CD8-positive, alpha-beta memory T cell (primary cell): Measurements from ENCODE around the gene LMO7. TPM values are rescaled to one million over a fixed set of nuclear protein-coding genes. Genes with fewer than 3 reads are reported as not detected.
A peak's percentile ranks its signal among the peaks of the same experiment; 100 is the strongest.
"Not testable (repeated sequence)": the region's sequence is repeated elsewhere in the genome, so short reads cannot be mapped to it uniquely, and the experiment has no call there.

Source experiments
- CTCF ChIA-PET: fragments of 350-600 bp; sonication (Branson Sonifier 250); formaldehyde crosslinking; loops from one replicate; lab custom pipeline; 2021; ENCODE audit warnings: antibody characterized with exemption; lab: Charles Lee
- POLR2A ChIA-PET: fragments of 350-600 bp; sonication (Branson Sonifier 250); formaldehyde crosslinking; loops from one replicate; lab custom pipeline; 2021; ENCODE audit warnings: antibody characterized with exemption; lab: Charles Lee
- DNase-seq, 5 donors: peaks; one replicate each; pipeline versions ENCODE4 v3.0.0 to v3.0.0-alpha.2; 2020 to 2022; ENCODE audit warnings: mixed read lengths in 1 of 5
- H3K27ac ChIP-seq: one replicate; pipeline ENCODE4 v1.7.0; 2013; ENCODE audit warnings: low read depth, mild to moderate bottlenecking, low read length, moderate library complexity
- H3K27me3 ChIP-seq: 2 replicates; pipeline ENCODE4 v1.7.0; 2013; ENCODE audit warnings: low read length, mild to moderate bottlenecking; ENCODE audit not compliant: insufficient read depth, poor library complexity, severe bottlenecking
- H3K36me3 ChIP-seq: 2 replicates; pipeline ENCODE4 v1.7.0; 2013; ENCODE audit warnings: mild to moderate bottlenecking, low read length, moderate library complexity; ENCODE audit not compliant: insufficient read depth
- H3K4me1 ChIP-seq: 2 replicates; pipeline ENCODE4 v1.7.0; 2013; ENCODE audit warnings: mild to moderate bottlenecking, low read length, moderate library complexity; ENCODE audit not compliant: insufficient read depth
- H3K4me3 ChIP-seq: 2 replicates; pipeline ENCODE4 v1.7.0; 2013; ENCODE audit warnings: mild to moderate bottlenecking, low read length
- H3K9me3 ChIP-seq: 2 replicates; pipeline ENCODE4 v1.7.0; 2013; ENCODE audit warnings: mild to moderate bottlenecking, low read length
- H3K27ac Mint-ChIP-seq, 8 donors: one replicate each; pipeline ENCODE4 v1.8.0; 2020 to 2021; ENCODE audit warnings: mixed read lengths in 8 of 8, mild to moderate bottlenecking in 6 of 8, inconsistent platforms in 3 of 8, moderate library complexity in 3 of 8
- H3K27me3 Mint-ChIP-seq, 2 donors: one replicate each; pipeline ENCODE4 v1.8.0; 2020 to 2021; ENCODE audit warnings: mixed read lengths in 2 of 2, mild to moderate bottlenecking in 1 of 2, moderate library complexity in 1 of 2
- H3K36me3 Mint-ChIP-seq, 3 donors: one replicate each; pipeline ENCODE4 v1.8.0; 2020 to 2021; ENCODE audit warnings: mixed read lengths in 3 of 3, inconsistent platforms in 1 of 3, mild to moderate bottlenecking in 1 of 3
- H3K4me1 Mint-ChIP-seq, 3 donors: one replicate each; pipeline ENCODE4 v1.8.0; 2020 to 2021; ENCODE audit warnings: mixed read lengths in 3 of 3, inconsistent platforms in 1 of 3, mild to moderate bottlenecking in 1 of 3
- H3K4me3 Mint-ChIP-seq, 7 donors: one replicate each; pipeline ENCODE4 v1.8.0; 2020 to 2021; ENCODE audit warnings: mixed read lengths in 7 of 7, mild to moderate bottlenecking in 6 of 7, moderate library complexity in 4 of 7, inconsistent platforms in 2 of 7
- H3K9me3 Mint-ChIP-seq, 5 donors: one replicate each; pipeline ENCODE4 v1.8.0; 2020 to 2022; ENCODE audit warnings: mixed read lengths in 5 of 5, mild to moderate bottlenecking in 3 of 5, moderate library complexity in 2 of 5, inconsistent platforms in 1 of 5
- polyA plus RNA-seq: library from polyadenylated mRNA; unstranded; fragments of 300-500 nt; fragmentation: Illumina TruSeq; gene quantifications from one replicate; pipeline ENCODE4 v1.2.3, GENCODE V29; 2021
- total RNA-seq, 2 experiments: library from RNA; stranded (reverse); gene quantifications; one replicate each; pipeline ENCODE4 v1.2.3, GENCODE V29; 2021

The LMO7 gene
- total and polyA plus RNA-seq, 3 experiments from 2014 or later, result 4.6 to 4.9 (median 4.7) TPM

- H3K27me3 Mint-ChIP-seq, H3K36me3 ChIP-seq, DNase-seq, H3K4me3 Mint-ChIP-seq, H3K27me3 ChIP-seq, POLR2A ChIA-PET, H3K4me3 ChIP-seq, H3K4me1 ChIP-seq, H3K27ac ChIP-seq, H3K4me1 Mint-ChIP-seq, CTCF ChIA-PET, H3K9me3 ChIP-seq: not testable (repeated sequence)
- Mint-ChIP-seq H3K27ac (peak overlapping the region in 1 of 8 donors; percentile 51), H3K9me3 (peaks cover 16 to 34% (median 21%) of the 10 kb centered on the region in 5 donors), H3K36me3 (peaks cover 3 to 31% (median 18%) of the 10 kb centered on the region in 3 donors)
These were observed 144.0 kb downstream of the LMO7 start for GRCh38 chr13:75780103-75780502.

GRCh38 chr13:75782985-75783384 is 146.9 kb downstream of the LMO7 start:
- no peaks in the 10 kb centered on the region for H3K4me1 Mint-ChIP-seq
- Histone ChIP-seq H3K27me3 (no peaks in the 10 kb centered on the region), H3K4me3 (no peak overlapping the region), H3K36me3 (no peaks in the 10 kb centered on the region), H3K9me3 (no peaks in the 10 kb centered on the region), H3K27ac (no peak overlapping the region), H3K4me1 (no peaks in the 10 kb centered on the region)
- ChIA-PET CTCF (no interaction called here), POLR2A (interaction anchor here (0.6 kb wide), 1 partner anchor 33 kb away, joined by 9 read pairs; no protein-coding TSS in a partner anchor)
- no peak overlapping the region for H3K27ac Mint-ChIP-seq
- no peak for DNase-seq
- peaks cover 0 to 2% of the 10 kb centered on the region in 2 donors for H3K27me3 Mint-ChIP-seq
- H3K9me3 Mint-ChIP-seq, result peaks cover 14 to 31% (median 21%) of the 10 kb centered on the region in 5 donors
- no peak overlapping the region for H3K4me3 Mint-ChIP-seq
- H3K36me3 Mint-ChIP-seq, result peaks cover 3 to 31% (median 17%) of the 10 kb centered on the region in 3 donors

DNA sequence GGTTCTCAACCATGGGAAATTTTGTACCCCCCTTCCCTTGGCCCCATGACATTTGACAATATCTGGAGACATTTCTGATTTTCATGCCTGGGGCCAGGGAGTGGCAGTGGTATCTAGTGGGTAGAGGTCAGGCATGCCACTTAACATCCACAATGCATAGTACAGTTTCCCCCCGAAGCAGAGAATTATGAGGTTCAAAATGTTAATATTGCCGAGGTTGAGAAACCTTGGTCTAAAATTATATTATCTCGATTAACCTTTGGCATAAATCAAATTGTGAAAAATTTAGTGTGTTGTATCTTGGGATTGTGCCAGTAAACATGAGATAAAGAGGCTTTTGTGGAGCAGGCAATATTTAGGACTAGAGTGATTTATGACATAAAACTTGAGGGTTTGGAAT is 147.9 kb downstream of the LMO7 start:
- ChIA-PET POLR2A (no interaction called here), CTCF (no interaction called here)
- Mint-ChIP-seq H3K27me3 (peaks cover 0 to 2% of the 10 kb centered on the region in 2 donors), H3K4me1 (no peaks in the 10 kb centered on the region), H3K27ac (no peak overlapping the region), H3K36me3 (peaks cover 3 to 25% (median 13%) of the 10 kb centered on the region in 3 donors), H3K4me3 (no peak overlapping the region), H3K9me3 (peaks cover 14 to 25% (median 17%) of the 10 kb centered on the region in 5 donors)
- no peaks in the 10 kb centered on the region for H3K9me3 ChIP-seq
- no peaks in the 10 kb centered on the region for H3K36me3 ChIP-seq
- no peak for DNase-seq
- no peaks in the 10 kb centered on the region for H3K27me3 ChIP-seq
- no peaks in the 10 kb centered on the region for H3K4me1 ChIP-seq
- no peak overlapping the region for H3K4me3 ChIP-seq
- no peak overlapping the region for H3K27ac ChIP-seq

- no peak overlapping the region for H3K4me3 Mint-ChIP-seq
These were observed 149.0 kb downstream of the LMO7 start for GRCh38 chr13:75785130-75785529.

DNA sequence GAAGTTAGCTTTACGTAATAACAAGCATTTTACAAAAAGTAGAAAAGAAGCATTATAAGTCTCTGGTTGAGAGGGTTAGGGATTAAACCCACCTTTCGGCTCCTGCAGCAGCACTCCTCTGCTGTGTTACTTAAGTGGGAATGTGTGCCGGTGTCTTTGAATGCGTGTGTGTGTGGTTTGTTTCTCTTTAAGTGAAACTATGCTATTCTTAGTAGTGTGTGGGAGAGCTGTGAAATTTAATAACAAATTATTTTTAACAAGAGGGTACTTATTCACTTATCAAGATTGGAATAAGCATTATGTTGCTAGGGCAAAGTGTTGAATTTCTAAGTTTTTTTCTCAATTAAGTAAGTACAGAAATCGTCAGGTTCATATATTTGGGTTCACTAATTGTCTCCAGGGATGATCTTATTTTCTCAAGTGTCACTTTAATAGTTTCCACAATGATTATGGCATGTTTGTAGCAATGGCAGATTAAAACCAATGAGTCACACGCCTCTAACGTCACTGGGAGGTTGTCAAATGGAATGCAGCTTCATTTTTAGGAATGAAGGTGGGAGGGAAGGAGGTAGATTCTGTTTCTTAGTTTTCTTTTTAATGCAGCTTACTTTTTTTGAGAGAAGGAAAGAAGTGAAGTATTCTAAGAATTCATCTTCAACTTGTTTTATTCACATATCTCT is 151.3 kb downstream of the LMO7 start:
- H3K36me3 ChIP-seq, result no peaks in the 10 kb centered on the region
- DNase-seq, result no peak
- peaks cover 0 to 2% of the 10 kb centered on the region in 2 donors for H3K27me3 Mint-ChIP-seq
- no peak overlapping the region for H3K4me3 ChIP-seq
- peaks cover 0 to 6% (median 3%) of the 10 kb centered on the region in 3 donors for H3K36me3 Mint-ChIP-seq
- no peaks in the 10 kb centered on the region for H3K4me1 Mint-ChIP-seq
- no peak overlapping the region for H3K27ac ChIP-seq
- no peaks in the 10 kb centered on the region for H3K4me1 ChIP-seq
- H3K9me3 ChIP-seq, result no peaks in the 10 kb centered on the region
- peaks cover 0 to 4% (median 0%) of the 10 kb centered on the region in 5 donors for H3K9me3 Mint-ChIP-seq
- CTCF ChIA-PET, result no interaction called here
- H3K27ac Mint-ChIP-seq, result no peak overlapping the region
- H3K4me3 Mint-ChIP-seq, result no peak overlapping the region
- POLR2A ChIA-PET, result no interaction called here
- no peaks in the 10 kb centered on the region for H3K27me3 ChIP-seq

More at GRCh38 chr13:75785130-75785529, 149.0 kb downstream of the LMO7 start:
- Mint-ChIP-seq H3K9me3 (peaks cover 6 to 15% (median 7%) of the 10 kb centered on the region in 5 donors), H3K27me3 (peaks cover 0 to 2% of the 10 kb centered on the region in 2 donors), H3K36me3 (peaks cover 3 to 15% (median 5%) of the 10 kb centered on the region in 3 donors), H3K27ac (no peak overlapping the region), H3K4me1 (no peaks in the 10 kb centered on the region)
- H3K36me3 ChIP-seq, result no peaks in the 10 kb centered on the region
- H3K27ac ChIP-seq, result no peak overlapping the region
- no peak overlapping the region for H3K4me3 ChIP-seq
- H3K27me3 ChIP-seq, result no peaks in the 10 kb centered on the region
- ChIA-PET CTCF (no interaction called here), POLR2A (no interaction called here)
- no peaks in the 10 kb centered on the region for H3K9me3 ChIP-seq
- no peak for DNase-seq
- no peaks in the 10 kb centered on the region for H3K4me1 ChIP-seq

- H3K27ac Mint-ChIP-seq, result no peak overlapping the region
- no peak for DNase-seq
- ChIA-PET CTCF (interaction anchor here (1.3 kb wide), 1 partner anchor 93 kb away, joined by 3 read pairs; no protein-coding TSS in a partner anchor), POLR2A (no interaction called here)
- H3K9me3 Mint-ChIP-seq, result no peaks in the 10 kb centered on the region
- no peaks in the 10 kb centered on the region for H3K36me3 ChIP-seq
- no peaks in the 10 kb centered on the region for H3K9me3 ChIP-seq
- H3K4me3 Mint-ChIP-seq, result no peak overlapping the region
- no peaks in the 10 kb centered on the region for H3K4me1 Mint-ChIP-seq
- H3K27me3 Mint-ChIP-seq, result peaks cover 0 to 2% of the 10 kb centered on the region in 2 donors
- H3K4me1 ChIP-seq, result no peaks in the 10 kb centered on the region
- peaks cover 0 to 3% (median 0%) of the 10 kb centered on the region in 3 donors for H3K36me3 Mint-ChIP-seq
- H3K27me3 ChIP-seq, result no peaks in the 10 kb centered on the region
- H3K4me3 ChIP-seq, result no peak overlapping the region
- H3K27ac ChIP-seq, result no peak overlapping the region
These were observed 152.4 kb downstream of the LMO7 start for GRCh38 chr13:75788481-75788981.

DNA sequence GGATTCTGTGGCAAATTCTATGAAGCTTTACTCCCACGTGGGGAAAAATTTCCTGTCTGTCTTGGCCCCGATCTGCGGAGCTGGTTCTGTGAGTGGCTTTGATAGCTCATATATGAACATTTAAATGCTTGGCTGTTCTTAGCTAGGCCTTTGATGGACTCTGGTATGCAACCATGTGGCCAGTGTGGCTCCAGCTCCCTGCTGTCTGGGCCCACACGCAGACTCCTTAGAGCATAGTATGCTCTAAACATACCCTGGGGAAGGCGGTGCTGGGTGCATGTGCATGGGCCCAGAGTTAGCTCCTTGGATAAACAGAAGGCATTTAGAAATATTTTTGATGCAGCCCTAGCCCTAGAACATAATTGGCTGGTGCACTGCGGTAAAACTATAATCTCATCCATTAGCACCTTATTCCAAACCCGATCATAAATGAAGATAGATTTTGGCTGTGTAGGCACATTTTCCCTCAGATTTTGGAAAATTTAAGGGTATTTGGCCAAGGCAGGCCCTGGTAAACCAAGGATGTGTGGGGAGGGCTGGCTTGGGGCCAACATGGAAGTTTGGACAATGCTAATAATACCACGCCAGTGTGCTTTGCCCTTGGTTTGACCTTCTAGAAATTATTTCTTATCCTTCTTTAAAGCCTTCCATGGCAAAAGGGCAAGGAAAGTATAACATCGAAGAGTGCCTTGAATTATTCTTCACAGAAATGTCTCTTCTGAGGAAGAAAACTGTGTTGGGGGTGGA is 153.5 kb downstream of the LMO7 start:
- ChIA-PET CTCF (interaction anchor here (1.3 kb wide), 1 partner anchor 94 kb away, joined by 3 read pairs; no protein-coding TSS in a partner anchor), POLR2A (no interaction called here)
- Histone ChIP-seq H3K36me3 (no peaks in the 10 kb centered on the region), H3K9me3 (no peaks in the 10 kb centered on the region), H3K27me3 (no peaks in the 10 kb centered on the region), H3K27ac (no peak overlapping the region), H3K4me3 (no peak overlapping the region), H3K4me1 (no peaks in the 10 kb centered on the region)
- no peak overlapping the region for H3K4me3 Mint-ChIP-seq
- H3K9me3 Mint-ChIP-seq, result no peaks in the 10 kb centered on the region
- H3K27me3 Mint-ChIP-seq, result peaks cover 0 to 2% of the 10 kb centered on the region in 2 donors
- peak overlapping the region in 1 of 8 donors; percentile 24 for H3K27ac Mint-ChIP-seq
- DNase-seq, result no peak
- H3K36me3 Mint-ChIP-seq, result peaks cover 0 to 7% (median 0%) of the 10 kb centered on the region in 3 donors
- no peaks in the 10 kb centered on the region for H3K4me1 Mint-ChIP-seq
